ENCODE data around the gene DCLK1. TPM values are rescaled to one million over a fixed set of nuclear protein-coding genes. Genes with fewer than 3 reads are reported as not detected.
A peak's percentile ranks its signal among the peaks of the same experiment; 100 is the strongest.

The DCLK1 gene
- total and polyA plus RNA-seq, 7 donors, result 0.98 to 15.1 (median 3.9) TPM

- ATAC-seq (no peak), DNase-seq (no peak)
- Histone ChIP-seq H3K27ac (no peak overlapping the region), H3K4me3 (no peak overlapping the region), H3K4me1 (peaks cover 9% of the 10 kb centered on the region), H3K27me3 (ENCODE audit: insufficient read depth in 3 of 3, low read length in 2 of 3) (no peaks in the 10 kb centered on the region), H3K36me3 (ENCODE audit: insufficient read depth in 1 of 2, low read depth in 1 of 2) (no peaks in the 10 kb centered on the region), H3K9me3 (no peaks in the 10 kb centered on the region)
- intact Hi-C loops (cut with DNase I), result loop anchor here in 1 of 2 donors (10.0 kb wide), 1 partner anchor 508 kb away; no protein-coding TSS in a partner anchor
- WGBS, 3 donors, result 62 to 72% (median 68%) methylated on average over 9 of the region's 9 CpGs
- TF ChIP-seq CTCF (IDR thresholded peaks at IDR 0.05), result no peak
These were observed 408.6 kb downstream of the DCLK1 start for GRCh38 chr13:35722458-35723052.

- Histone ChIP-seq H3K27ac (no peak overlapping the region), H3K4me3 (peak overlapping the region; percentile 34), H3K36me3 (ENCODE audit: insufficient read depth in 1 of 2, low read depth in 1 of 2) (no peaks in the 10 kb centered on the region), H3K9me3 (no peaks in the 10 kb centered on the region), H3K4me1 (peaks cover 9% of the 10 kb centered on the region), H3K27me3 (ENCODE audit: insufficient read depth in 3 of 3, low read length in 2 of 3) (no peaks in the 10 kb centered on the region)
- DNase-seq (peak; percentile 39 to 64), ATAC-seq (peak; percentile 33 to 67 (median 60))
- 42 to 43% (median 42%) methylated on average over 21 of the region's 21 CpGs for WGBS, 3 donors
- peak; percentile 93 for TF ChIP-seq CTCF (IDR thresholded peaks at IDR 0.05)
- intact Hi-C loops (cut with DNase I), result loop anchor here in 1 of 2 donors (10.0 kb wide), 1 partner anchor 506 kb away; no protein-coding TSS in a partner anchor
These were observed 410.3 kb downstream of the DCLK1 start for GRCh38 chr13:35720690-35721554.

GRCh38 chr13:35720290-35720689 is 410.9 kb downstream of the DCLK1 start:
- Histone ChIP-seq H3K27ac (no peak overlapping the region), H3K9me3 (no peaks in the 10 kb centered on the region), H3K27me3 (ENCODE audit: insufficient read depth in 3 of 3, low read length in 2 of 3) (no peaks in the 10 kb centered on the region), H3K4me1 (peaks cover 9% of the 10 kb centered on the region), H3K36me3 (ENCODE audit: insufficient read depth in 1 of 2, low read depth in 1 of 2) (no peaks in the 10 kb centered on the region), H3K4me3 (peak overlapping the region; percentile 34)
- ATAC-seq, result no peak
- 74 to 82% (median 77%) methylated on average over 5 of the region's 5 CpGs for WGBS, 3 donors
- DNase-seq, result no peak
- TF ChIP-seq CTCF (IDR thresholded peaks at IDR 0.05), result no peak
- intact Hi-C loops (cut with DNase I), result loop anchor here in 1 of 2 donors (10.0 kb wide), 1 partner anchor 505 kb away; no protein-coding TSS in a partner anchor

Other genes starting within 250 kb of the DCLK1 start
- 1 to 10 TPM in 1 of 4 donors, under 1 TPM in 3; 0.17 to 1.4 (median 0.20) TPM for gene SOHLH2, start 83.2 kb upstream of the DCLK1 start, total RNA-seq
- gene SOHLH2, start 83.2 kb upstream of the DCLK1 start, polyA plus RNA-seq, result under 1 TPM in 2 of 3 donors, not detected in 1; 0.22 to 0.29 TPM
- gene CCDC169, start 166.4 kb upstream of the DCLK1 start, total RNA-seq, result 1 to 10 TPM in 2 of 4 donors, under 1 TPM in 2; 0.48 to 3.5 (median 1.4) TPM
- gene CCDC169, start 166.4 kb upstream of the DCLK1 start, polyA plus RNA-seq, result under 1 TPM in 2 of 3 donors, not detected in 1; 0.17 to 0.29 TPM
- gene SPART, start 215.0 kb upstream of the DCLK1 start, total RNA-seq, result 10 to 100 TPM; 41.0 to 51.3 (median 45.4) TPM
- 100 to 1,000 TPM in 1 of 3 donors, 10 to 100 TPM in 2; 29.2 to 103 (median 35.3) TPM for gene SPART, start 215.0 kb upstream of the DCLK1 start, polyA plus RNA-seq